ENCODE data around the gene LMF2.

Gene LMF2

DNA sequence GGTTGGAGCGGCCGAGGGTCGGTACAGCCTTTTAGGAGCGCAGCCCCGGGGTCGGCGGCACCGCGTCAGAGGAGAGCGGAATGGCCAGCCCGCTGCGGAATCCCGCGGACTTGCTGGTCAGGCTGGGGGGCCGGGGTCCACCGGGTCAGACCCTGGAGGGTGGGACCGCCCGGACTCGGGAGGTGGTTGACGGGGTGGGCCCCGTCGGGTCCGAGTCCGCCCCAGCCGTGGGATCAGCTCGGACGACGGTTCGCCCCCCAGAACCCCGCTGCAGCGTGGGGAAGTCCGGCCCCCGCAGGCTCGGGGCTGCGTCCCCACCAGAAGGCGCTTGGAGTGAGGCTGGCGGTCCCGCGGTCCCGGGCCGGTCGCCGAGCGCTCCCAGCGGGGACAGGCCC lies 26.5 kb downstream of the LMF2 start:
- DNase-seq: no peak

DNA sequence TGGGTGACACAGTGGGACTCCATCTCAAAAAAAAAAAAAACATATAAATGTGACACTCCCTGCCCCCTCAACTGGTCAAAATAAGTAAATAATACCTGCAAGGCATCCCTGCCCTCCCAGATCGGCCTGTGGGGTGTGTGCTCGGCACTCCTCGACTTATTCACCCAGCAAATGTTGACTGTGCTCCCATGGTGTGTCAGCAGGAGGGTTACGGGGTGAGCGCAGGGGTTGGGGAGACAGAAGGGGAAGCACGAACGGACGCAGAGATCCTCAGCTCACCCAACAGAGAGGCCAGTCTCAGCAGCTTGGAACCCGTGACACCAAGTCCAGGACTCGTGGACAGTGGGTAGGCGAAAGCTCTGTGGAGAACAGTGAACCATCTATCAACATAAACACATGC lies 27.8 kb downstream of the LMF2 start:
- no peak for DNase-seq

DNA sequence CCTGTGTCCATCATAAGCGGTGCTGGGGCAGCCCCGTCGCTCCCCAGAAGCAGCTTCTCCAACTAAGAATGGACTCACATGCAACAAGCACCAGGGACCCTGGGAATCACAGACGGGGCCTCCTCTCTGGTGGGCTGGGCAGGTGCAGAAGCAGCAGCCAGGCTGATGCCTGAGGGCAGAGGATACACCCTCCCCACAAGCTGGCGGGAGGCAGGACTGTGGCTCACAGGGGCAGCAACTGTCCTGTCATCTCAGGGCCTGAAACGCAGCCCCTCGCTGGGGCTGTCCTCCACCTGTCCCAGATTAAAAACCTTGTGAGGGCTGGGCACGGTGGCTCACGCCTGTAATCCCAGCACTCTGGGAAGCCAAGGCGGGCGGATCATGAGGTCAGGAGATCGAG lies 29.6 kb downstream of the LMF2 start:
- no peak for DNase-seq

DNA sequence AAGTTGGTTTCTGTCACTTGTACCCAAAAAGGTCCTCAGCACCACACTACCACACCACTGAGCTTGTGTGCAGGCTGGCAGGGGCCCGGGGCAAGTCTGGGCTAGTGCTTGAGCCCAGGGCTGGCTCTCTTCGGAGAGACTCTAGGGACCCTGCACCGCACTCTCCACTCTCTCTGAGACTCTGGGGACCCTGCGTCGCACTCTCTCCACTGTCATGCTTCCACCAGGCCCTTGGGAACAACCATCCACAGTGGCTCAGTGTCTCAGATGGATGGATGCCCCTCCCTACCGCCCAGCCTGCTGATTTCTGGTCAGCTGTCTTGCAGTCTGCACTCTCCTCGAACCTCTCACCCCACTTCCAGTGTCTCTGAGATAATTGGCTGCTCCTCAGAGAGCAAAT lies 30.6 kb downstream of the LMF2 start:
- DNase-seq: no peak

DNA sequence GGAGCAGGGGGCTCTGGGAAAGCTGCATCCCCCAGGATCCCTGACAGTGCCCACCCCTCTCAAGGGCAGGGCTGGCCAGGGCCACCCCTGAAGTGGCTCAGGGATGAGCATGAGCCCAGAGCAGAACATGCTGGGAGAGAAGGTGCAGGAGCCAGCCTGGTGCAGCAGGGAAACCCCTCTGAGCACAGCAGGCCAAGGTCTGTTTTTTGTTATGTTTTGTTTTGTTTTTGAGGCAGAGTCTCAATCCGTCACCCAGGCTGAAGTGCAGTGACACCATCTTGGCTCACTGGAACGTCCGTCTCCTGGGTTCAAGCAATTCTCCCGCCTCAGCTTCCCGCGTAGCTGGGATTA lies 31.9 kb downstream of the LMF2 start:
- DNase-seq: no peak

DNA sequence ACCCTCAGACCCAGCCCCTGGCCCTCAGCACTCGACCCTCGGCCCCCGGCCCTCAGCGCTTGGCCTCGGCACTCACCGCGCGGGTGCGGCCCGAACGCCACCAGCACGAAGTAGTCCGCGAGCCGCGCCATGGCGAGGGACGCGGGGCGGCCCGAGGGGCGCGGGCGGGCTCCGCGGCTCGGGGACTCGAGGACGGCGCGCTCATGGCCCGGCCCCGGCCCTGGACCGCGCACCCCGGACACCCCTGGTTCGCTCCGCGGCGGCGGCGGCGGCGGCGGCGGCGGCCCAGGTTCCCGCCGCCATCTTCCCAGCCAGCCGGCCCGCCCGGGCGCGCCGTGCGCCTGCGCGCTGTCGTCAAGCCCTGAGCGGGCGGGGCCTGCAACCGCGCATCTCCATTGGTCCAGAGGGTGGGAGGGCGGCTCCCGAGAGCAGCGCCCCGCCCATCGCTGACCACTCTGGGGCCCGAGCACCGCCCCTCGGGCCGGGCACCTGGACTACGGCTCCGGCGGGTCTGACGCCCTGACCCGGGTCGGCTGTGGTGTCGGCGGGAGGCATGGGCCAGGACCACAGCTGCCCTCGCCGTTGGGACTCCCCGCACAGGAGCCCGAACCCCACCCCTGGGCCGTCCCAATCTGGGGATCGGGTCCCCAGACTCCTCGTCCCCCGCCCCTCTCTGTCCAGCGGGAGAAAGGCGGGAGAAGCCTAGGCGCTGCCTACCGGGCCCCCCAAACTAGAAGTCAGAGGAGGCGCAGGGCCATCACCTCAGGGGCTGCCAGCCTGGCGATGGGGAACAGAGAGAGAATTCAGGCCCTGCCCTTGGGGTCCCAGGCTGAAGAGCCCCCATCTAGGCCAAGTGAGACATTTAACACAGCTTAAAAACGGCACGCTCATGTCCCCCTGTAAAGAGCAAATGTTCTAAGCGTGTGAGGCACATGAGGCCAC lies 32.5 kb downstream of the LMF2 start, which contains the start of gene SBF1:
Gene SBF1 (minus strand): TSS at position 326 of the 942 bp plus-strand sequence. CDS start 195 bp downstream, at position 131.
- peak; percentile 81 for DNase-seq

DNA sequence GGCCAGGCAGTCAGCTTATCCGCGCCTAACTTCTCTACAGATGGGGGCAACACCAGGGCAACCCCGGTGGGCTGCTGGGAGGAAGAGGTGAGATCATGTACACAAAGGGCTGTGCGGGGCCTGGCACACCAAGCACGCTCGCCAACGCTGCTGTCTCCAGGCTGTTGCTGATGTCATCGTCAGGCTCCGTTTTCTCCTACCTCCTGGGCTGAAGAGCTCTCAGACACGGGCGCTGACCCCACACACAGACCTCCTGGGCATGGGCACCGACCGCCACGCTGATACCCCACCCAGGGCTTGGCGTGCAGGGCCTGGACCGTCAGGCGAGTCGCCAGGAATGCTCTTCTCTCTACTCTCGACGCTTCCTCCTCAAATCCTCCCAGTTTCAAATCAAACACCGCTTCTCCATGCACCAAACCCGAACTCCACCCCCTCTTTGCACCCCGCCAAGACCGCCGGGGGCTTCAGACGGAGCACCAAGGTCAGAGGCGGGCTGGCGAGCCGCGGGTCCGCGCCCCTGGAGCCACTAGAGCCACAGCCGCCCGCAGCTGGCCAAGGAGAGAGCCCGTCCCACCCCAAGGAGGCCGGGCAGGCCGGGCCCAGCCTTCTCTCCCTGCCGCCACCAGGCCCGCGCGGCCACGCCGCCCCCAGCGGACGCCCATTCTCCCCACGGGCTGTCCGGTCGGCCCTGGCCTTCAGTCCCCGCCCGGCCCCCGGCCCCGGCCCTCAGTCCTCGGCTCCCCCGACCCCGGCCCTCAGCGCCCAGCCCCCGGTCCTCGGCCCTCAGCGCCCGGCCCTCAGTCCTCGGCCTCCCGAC lies 33.4 kb downstream of the LMF2 start:
- no peak for DNase-seq

DNA sequence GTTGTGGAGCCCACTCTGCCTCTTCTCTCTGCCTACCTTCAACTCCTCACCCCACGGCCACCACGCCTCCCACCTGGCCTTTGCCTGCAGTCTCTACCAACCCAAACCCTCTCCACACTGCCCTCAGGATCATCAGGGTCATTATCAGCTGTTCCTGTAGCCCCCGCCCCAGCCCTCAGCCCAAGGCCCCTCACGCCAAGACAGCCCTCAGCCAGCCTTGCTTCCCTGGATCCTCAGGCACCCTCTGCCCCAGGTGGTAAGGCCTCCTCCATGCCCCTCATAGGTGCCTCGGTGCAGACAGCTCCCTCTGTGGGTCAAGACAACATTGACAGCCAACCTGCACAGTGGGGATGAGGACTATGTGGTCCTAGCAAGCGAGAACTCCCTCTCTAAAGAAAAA lies 34.4 kb downstream of the LMF2 start:
- DNase-seq: no peak

DNA sequence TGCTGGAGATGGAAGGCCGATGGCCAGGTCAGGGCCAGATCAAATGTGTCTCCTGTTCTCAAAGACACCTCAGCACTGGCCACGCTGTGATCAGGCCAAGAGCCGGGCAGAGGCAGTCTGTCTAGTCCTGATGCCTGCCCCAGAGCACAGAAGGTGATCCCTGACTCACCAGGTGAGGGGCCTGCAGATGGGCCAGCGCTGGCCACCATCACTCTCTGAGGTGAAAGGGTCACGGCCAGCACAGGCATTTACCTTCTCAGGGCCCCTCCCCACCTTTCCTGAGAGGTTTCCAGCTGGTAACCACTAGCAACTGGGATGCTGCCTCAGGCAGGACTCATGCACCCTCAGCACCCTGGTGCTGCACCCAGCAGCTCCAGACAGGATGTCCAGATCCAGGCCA lies 35.5 kb downstream of the LMF2 start:
- no peak for DNase-seq

DNA sequence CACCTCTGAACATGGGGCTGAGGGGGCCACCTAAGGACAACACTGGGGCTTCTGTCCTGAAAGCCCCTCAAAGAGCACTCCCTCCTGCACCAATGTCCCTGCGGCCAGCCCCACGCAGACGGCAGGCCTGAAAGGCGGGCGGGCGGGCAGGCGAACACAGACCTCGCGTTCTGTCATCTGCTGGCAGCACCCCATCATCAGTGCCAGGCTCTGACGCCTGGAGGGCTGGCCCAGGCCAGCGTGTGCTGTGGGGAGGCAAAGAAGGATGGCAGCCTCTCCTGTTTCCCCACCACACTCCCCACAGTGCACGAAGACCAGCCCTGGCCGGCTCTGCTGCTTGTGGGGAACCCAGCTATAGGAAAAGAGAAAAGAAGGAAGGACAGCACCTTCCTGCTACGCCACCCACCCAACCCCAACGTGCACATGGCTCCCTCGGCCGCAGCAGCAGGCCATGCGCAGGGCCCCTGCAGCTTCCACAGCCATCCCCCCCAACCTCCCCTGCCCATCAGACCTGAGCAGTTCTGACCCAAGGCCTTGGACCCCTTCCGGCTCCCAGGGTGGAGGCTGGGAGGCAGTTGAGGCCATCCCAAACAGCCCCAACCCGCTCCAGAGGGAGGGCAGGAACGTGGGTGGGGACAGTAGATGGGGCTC lies 36.2 kb downstream of the LMF2 start:
- DNase-seq: no peak

DNA sequence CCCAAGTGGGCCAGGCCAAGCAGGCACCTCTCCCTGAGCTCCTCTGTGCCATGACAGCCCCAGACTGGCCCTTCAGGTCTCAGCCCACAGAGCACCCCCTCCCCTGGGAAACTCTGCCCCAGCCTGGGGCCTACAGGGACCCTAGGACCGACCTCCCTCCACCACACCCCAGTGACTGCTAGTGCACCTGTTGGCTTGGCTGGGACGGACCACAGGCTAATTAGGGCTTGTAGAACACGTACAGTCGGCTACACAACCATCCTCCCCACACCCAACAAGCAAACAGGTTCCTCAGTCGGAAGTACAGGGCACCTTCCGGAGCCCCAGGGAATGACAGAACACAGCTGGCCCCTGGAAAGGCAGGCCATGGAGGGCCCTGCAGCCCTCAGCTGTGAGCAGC lies 37.0 kb downstream of the LMF2 start:
- DNase-seq: no peak

DNA sequence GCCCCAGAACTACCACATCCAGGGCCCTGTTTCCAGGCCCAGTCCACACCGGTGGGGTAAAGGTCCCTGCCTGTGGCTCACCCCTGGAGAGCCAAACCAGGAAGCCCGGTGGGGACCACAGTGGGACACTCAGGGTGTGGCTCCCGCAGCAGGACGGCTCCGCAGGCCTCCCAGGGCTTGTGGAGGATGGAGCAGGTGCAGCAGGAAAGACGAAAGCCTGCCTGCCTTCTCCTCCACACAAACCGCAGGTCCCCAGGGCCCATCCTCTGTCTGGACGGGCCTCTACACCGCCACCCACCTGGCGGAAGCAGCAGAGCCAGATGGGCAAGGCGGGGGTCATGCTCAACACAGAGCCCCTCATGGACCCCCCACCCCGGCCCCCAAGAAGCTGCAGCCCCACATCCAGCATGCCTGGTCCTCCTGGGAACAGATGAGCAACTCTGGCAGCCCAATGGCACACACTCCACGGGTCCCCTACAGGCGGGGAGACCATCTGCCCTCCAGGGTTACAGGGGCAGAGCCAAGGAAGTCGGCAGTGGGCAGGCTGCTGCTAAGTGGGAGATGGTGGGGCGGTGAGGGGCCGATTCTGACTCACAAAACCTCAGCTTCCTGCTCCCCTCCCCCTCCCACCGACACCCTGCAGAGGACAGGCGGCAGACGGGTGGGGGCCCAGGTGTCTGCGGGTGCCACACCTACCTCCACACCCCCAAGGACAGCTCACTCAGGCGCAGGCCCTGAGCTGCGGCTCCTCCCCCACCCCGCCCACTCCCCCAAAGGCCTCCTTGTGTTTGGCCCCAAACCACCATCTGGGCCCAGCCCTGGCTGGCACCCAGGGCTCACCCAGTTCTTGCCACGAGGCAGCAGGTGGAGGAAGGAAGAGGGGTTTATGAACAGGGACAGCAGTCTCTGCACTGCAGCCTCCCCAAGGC lies 37.9 kb downstream of the LMF2 start:
- DNase-seq: peak; percentile 97

DNA sequence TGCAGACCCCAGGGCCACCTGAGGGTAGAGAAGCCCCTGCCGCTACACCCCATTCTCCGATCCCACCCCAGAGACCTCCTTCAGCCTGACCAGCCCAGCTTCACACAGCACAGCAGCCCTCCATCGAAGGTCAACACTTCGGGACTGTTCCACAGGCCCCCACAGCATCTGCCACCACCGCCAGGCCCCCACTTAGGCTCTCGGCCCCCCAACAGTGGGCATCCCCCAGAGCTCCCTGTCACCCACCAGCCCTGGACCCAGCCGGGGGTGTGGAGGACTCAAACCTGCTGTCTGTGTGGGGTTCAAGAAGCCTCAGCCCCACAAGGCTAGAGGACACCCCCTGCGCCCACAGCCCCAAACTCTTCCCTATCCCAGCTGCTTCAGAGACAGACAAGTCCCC lies 38.9 kb downstream of the LMF2 start:
- no peak for DNase-seq

DNA sequence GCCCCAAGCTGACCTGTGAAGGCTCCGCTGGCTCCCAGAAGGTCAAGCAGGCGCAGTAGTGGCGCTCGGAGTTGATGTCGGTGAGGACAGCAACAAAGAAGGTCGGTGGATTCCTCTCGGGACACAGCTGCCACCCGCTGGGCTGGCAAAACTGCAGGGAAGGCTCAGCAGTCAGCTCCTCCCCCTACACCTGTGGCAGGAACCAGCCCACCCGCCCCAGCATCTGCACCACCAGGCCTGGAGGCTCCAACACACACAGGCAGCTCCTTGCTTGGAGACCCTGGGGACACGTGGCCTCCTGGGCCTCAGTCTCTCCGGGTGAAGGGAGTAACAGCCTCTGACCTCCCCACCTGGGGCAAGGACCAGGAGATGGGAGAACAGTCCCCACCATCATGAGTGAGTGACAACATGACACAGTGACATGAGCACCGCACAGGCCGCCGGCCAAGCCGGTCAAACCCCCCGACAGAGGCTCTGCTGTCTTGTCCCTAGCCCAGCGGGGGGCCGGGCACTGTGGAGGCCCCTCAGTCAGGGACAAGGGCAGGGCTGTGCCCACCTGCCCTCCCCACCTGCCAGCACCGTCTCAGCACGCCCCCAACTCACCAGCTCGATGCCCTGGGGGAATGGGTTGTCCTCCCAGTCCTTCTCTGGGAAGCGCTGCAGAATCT lies 39.6 kb downstream of the LMF2 start:
- no peak for DNase-seq

DNA sequence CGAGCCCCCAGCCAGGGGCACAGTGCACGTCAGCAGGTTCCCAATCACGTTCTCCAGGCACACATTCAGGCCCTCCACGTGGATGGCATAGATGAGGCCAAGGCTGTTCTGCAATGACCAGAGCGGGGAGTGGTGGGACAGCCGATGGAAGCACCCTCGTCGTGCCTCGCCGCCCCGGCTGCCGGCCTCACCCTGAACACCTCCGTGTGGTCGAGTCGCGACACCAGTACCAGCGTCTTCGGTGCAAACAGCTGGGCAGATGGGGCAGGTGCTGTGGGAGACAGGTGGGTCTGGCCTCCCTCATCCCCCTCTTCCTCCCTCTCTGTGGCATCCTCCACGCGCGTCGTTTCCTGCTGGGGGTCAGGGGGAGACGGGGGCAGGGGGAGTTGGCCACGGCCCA lies 40.2 kb downstream of the LMF2 start:
- DNase-seq: no peak

DNA sequence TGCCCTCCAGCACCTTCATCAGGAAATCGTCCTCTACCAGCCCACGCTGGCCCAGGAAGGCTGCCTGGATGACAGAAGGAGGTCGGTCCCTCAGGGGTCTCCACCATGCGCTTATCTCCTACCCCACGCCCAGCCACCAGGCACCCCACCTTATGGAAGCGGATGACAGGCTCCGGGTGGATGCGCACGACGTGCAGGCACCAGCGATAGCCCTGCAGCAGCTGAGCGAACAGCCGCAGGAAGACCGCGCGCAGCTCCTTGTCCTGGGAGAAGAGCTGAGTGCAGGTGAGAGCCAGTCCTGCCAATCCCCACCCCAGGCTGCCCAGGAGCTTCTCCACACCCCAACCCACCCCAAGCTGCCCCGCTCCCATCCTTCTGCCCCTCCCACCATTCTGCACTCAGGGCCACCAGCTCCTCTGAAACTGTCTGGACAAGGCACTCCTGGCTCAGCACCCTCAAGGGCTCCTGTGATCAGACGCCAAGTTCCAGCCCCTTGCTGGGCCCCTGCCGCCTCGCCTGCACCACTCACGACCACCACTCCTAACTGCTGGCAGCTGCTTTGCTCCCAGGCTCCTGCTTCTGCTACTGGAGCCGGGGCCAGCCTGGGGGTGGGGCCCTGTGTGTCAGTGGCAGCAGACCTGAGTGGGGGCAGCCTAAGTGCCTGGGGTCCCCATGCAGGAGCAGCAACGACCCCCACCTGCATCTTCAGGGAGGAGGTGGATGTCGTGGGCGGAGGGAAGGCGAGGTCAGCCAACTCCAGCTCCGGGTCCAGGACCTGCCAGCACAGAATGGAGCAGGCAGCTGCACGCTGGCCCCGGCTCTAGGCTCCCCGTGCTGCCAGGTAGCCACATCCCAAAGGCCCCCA lies 42.2 kb downstream of the LMF2 start:
- DNase-seq: no peak

DNA sequence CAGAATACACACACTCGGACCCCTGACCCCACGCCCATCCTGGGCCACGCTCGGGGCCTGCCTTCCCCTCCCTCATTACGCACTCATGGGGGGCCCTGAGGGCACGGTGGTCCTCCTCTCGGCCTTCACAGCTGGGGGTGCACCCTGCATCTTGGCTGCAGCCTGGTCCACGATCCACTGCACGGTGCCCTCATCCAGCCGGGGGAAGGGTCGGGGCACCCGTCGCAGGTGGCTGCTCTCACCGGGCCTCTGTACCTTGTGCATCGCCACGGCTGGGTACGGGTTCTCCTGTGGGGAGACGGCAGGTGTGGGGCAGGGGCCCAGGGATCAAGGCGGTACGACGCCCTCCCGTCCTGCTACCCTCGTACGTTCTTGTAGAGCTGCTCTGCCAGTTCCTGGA lies 43.1 kb downstream of the LMF2 start:
- DNase-seq: no peak

DNA sequence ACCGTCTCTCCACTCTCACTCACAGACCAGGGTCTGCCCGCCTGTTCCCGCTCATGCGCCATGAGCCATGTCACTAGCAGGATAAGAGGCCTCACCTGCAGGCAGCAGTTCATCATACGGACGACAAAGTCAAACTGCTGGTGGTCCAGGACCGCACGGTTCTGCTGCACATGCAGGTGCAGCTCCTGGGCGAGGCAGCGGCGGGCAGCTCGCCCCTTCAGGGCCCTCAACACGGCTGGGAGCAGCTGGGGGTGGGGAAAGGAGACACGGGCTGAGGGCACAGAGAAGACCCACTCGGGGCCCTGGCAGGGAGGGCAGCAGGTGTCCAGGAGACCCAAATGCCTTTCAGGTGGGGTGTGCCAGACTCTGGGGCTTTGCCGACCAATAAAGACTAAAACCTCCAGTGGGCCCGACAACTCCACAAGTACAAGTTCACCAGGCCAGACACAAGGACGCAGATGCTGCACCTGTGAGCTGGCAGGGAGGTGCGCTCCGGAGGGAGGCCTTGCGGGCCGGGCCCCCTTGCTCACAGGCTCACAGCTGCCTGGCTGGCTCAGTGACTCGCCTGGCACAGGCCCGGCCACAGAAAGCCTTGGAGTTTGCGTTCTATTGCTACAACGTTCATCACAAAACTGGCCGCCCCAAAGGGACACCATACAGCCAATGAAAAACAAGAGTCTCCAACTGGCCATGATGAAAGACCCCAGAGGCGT lies 44.2 kb downstream of the LMF2 start:
- no peak for DNase-seq

DNA sequence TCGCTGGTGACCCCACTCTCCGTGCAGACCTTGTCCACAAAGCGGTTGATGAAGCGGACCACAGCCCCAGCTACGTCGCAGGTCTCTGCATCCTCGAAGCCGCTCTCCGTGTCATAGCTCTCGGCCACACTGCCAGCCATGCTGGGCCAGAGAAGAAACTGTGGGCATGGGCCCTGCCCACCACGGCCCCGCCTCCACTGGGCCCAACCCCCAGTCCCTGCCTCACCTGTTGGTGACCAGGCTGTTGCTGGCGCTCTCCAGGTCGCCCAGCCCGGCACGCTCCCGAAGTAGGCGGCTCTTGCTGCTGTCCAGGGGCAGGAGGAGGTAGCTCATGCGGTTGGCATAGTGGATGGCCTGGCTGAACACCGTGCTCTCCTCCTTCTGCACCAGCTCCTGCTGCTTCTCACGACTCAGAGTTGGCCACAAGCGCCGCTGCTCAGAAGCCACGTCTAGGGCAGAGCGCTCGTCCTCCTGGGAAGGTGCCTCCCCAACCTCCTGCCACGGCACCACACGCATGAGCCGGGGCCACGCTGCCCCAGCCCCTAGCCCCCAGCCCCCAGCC lies 45.4 kb downstream of the LMF2 start:
- no peak for DNase-seq

DNA sequence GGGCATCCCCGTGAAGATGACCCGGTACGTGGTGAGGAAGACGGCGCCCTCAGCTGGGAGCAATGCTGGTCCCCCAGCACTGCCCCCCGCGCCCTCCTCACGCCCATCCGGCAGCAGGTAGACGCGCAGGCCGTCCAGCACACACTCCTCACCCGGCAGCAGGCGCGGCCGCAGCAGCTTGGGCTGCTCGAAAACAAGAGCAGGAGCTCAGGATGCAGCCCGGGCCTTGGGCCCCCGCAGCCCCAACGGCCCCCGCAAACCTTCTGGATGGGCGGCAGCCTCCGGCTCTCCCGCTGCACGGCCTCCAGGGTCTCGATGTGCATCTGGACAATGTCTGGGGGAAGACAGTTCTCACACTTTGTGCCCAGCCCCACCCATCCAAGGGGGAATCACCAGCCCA lies 46.0 kb downstream of the LMF2 start:
- no peak for DNase-seq
